ENCODE results near the gene OR8K1.

DNA sequence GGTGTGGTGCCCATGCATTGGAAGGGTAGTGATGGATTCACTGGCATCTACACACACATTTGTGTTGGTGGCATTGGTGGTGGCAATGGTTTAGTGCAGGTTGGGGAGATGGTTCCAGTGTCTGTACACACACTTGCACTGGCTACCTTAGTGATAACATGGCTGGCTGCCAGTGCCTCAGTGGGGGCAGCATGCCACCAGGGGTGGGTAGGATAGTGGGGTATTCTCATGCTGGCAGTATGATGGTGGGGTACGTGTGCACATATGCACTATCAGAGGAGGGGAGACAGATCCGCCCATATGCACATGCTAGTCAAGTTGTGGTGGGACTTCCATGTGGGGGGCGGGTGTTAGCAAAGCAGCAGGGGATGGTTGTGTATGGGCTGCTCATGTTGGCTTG is 38.0 kb upstream of the OR8K1 start:
- TF ChIP-seq, protein P1, sequence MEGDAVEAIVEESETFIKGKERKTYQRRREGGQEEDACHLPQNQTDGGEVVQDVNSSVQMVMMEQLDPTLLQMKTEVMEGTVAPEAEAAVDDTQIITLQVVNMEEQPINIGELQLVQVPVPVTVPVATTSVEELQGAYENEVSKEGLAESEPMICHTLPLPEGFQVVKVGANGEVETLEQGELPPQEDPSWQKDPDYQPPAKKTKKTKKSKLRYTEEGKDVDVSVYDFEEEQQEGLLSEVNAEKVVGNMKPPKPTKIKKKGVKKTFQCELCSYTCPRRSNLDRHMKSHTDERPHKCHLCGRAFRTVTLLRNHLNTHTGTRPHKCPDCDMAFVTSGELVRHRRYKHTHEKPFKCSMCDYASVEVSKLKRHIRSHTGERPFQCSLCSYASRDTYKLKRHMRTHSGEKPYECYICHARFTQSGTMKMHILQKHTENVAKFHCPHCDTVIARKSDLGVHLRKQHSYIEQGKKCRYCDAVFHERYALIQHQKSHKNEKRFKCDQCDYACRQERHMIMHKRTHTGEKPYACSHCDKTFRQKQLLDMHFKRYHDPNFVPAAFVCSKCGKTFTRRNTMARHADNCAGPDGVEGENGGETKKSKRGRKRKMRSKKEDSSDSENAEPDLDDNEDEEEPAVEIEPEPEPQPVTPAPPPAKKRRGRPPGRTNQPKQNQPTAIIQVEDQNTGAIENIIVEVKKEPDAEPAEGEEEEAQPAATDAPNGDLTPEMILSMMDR (conservative IDR thresholded peaks at IDR 0.05; ENCODE audit: low read depth, low read length): no peak
- no peak for TF ChIP-seq EZH2phosphoT487 (IDR thresholded peaks at IDR 0.05; ENCODE audit: borderline replicate concordance, low read length)

All from PC-3 (cell line).